ENCODE data around the gene PHLDA2. TPM values are rescaled to one million over a fixed set of nuclear protein-coding genes. Genes with fewer than 3 reads are reported as not detected.
"Not testable (repeated sequence)": the region's sequence is repeated elsewhere in the genome, so short reads cannot be mapped to it uniquely, and the experiment has no call there.

The PHLDA2 gene
- total RNA-seq, 1 experiment from 2014 or later: 33.7 TPM

DNA sequence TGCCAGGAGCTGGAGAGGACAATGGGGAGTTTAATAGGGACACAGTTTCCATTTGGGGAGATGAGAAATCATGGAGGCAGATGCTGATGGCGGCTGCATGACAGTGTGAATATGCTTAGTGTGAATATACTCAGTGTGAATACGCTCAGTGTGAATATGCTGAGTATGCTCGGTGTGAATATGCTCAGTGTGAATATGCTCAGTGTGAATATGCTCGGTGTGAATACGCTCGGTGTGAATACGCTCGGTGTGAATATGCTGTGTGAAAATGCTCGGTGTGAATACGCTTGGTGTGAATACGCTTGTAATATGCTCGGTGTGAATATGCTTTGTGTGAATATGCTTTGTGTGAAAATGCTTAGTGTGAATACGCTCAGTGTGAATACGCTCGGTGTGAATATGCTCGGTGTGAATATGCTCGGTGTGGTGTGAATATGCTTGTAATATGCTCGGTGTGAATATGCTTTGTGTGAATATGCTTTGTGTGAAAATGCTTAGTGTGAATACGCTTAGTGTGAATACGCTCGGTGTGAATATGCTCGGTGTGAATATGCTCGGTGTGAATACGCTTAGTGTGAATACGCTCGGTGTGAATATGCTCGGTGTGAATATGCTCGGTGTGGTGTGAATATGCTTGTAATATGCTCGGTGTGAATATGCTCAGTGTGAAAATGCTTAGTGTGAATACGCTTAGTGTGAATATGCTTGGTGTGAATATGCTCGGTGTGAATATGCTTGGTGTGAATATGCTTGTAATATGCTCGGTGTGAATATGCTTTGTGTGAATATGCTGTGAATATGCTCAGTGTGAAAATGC is 8.6 kb upstream of the PHLDA2 start:
- H3K4me1 ChIP-seq (ENCODE audit: insufficient read depth, low read length, poor library complexity, severe bottlenecking); DNase-seq (ENCODE audit: low spot score); H3K27me3 ChIP-seq (replicated peaks; ENCODE audit: insufficient read depth, low read depth, low read length, poor library complexity); BruUV-seq (replicated peaks); H3K4me3 ChIP-seq (ENCODE audit: low read depth, low read length, poor library complexity, severe bottlenecking); H3K27ac ChIP-seq (ENCODE audit: low read depth, low read length, poor library complexity, severe bottlenecking); H3K36me3 ChIP-seq (ENCODE audit: insufficient read depth, low read length, poor library complexity, severe bottlenecking); intact Hi-C loops (cut with micrococcal nuclease; ENCODE audit: unreplicated experiment): not testable (repeated sequence)
- ChIA-PET CTCF (interaction anchor here (1.1 kb wide), 1 partner anchor 19 kb away, joined by 3 read pairs; no protein-coding TSS in a partner anchor), POLR2A (ENCODE audit: low non-redundant PET) (interaction anchor here (0.6 kb wide), 1 partner anchor 239 kb away, joined by 13 read pairs; no protein-coding TSS in a partner anchor)
- peaks cover 14% of the 10 kb centered on the region for H3K9me3 ChIP-seq (ENCODE audit: low read depth, low read length, poor library complexity, severe bottlenecking)

- DNase-seq (ENCODE audit: low spot score): no peak
- intact Hi-C loops (cut with micrococcal nuclease; ENCODE audit: unreplicated experiment): no loop called here
- ChIA-PET CTCF (no interaction called here), POLR2A (ENCODE audit: low non-redundant PET) (no interaction called here)
- H3K36me3 ChIP-seq (ENCODE audit: insufficient read depth, low read length, poor library complexity, severe bottlenecking): no peaks in the 10 kb centered on the region
- no TSS peak for BruUV-seq (replicated peaks)
- H3K4me1 ChIP-seq (ENCODE audit: insufficient read depth, low read length, poor library complexity, severe bottlenecking): peaks cover 7% of the 10 kb centered on the region
- TF ChIP-seq, protein P1, sequence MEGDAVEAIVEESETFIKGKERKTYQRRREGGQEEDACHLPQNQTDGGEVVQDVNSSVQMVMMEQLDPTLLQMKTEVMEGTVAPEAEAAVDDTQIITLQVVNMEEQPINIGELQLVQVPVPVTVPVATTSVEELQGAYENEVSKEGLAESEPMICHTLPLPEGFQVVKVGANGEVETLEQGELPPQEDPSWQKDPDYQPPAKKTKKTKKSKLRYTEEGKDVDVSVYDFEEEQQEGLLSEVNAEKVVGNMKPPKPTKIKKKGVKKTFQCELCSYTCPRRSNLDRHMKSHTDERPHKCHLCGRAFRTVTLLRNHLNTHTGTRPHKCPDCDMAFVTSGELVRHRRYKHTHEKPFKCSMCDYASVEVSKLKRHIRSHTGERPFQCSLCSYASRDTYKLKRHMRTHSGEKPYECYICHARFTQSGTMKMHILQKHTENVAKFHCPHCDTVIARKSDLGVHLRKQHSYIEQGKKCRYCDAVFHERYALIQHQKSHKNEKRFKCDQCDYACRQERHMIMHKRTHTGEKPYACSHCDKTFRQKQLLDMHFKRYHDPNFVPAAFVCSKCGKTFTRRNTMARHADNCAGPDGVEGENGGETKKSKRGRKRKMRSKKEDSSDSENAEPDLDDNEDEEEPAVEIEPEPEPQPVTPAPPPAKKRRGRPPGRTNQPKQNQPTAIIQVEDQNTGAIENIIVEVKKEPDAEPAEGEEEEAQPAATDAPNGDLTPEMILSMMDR (conservative IDR thresholded peaks at IDR 0.05; ENCODE audit: low read depth, low read length): no peak
- TF ChIP-seq EZH2 (IDR thresholded peaks at IDR 0.05; ENCODE audit: borderline replicate concordance, low read depth, low read length, poor library complexity, severe bottlenecking): no peak
- peaks cover 14% of the 10 kb centered on the region for H3K9me3 ChIP-seq (ENCODE audit: low read depth, low read length, poor library complexity, severe bottlenecking)
- H3K27ac ChIP-seq (ENCODE audit: low read depth, low read length, poor library complexity, severe bottlenecking): no peak overlapping the region
- H3K27me3 ChIP-seq (replicated peaks; ENCODE audit: insufficient read depth, low read depth, low read length, poor library complexity): no peaks in the 10 kb centered on the region
- H3K4me3 ChIP-seq (ENCODE audit: low read depth, low read length, poor library complexity, severe bottlenecking): no peak overlapping the region
Observed at GRCh38 chr11:2934611-2935239, 5.5 kb upstream of the PHLDA2 start.

DNA sequence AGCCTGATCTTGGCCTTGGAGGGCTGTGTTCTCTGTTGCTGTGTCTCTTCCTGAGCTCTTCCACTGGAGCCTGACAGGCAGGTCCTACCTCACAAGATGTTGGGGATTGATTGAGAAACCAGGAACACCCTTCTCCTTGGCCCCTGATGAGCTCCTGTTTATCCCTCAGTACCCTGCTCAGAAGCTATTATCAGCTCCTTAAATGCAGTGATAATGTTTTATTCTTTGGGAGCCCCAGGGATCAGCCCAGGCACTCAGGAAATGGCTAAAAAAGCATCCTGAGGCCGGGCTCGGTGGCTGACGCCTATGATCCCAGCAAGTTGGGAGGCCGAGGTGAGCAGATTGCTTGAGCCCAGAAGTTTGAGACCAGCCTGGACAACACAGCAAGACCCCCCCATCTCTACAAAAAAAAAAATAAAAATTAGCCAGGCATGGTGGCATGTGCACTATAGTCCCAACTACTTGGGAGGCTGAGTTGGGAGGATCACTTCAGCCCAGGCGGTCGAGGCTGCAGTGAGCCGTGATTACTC is 4.9 kb upstream of the PHLDA2 start:
- intact Hi-C loops (cut with micrococcal nuclease; ENCODE audit: unreplicated experiment): no loop called here
- TF ChIP-seq, protein P1 (conservative IDR thresholded peaks at IDR 0.05; ENCODE audit: low read depth, low read length): no peak
- no peak for TF ChIP-seq EZH2 (IDR thresholded peaks at IDR 0.05; ENCODE audit: borderline replicate concordance, low read depth, low read length, poor library complexity, severe bottlenecking)
- H3K9me3 ChIP-seq (ENCODE audit: low read depth, low read length, poor library complexity, severe bottlenecking): peaks cover 13% of the 10 kb centered on the region
- no TSS peak for BruUV-seq (replicated peaks)
- no peaks in the 10 kb centered on the region for H3K36me3 ChIP-seq (ENCODE audit: insufficient read depth, low read length, poor library complexity, severe bottlenecking)
- no peak overlapping the region for H3K4me3 ChIP-seq (ENCODE audit: low read depth, low read length, poor library complexity, severe bottlenecking)
- no peak overlapping the region for H3K27ac ChIP-seq (ENCODE audit: low read depth, low read length, poor library complexity, severe bottlenecking)
- H3K27me3 ChIP-seq (replicated peaks; ENCODE audit: insufficient read depth, low read depth, low read length, poor library complexity): no peaks in the 10 kb centered on the region
- no peak for DNase-seq (ENCODE audit: low spot score)
- ChIA-PET CTCF (no interaction called here), POLR2A (ENCODE audit: low non-redundant PET) (no interaction called here)
- peaks cover 10% of the 10 kb centered on the region for H3K4me1 ChIP-seq (ENCODE audit: insufficient read depth, low read length, poor library complexity, severe bottlenecking)

All from A673 (cell line).